ENCODE data around the gene CD151.

- TF ChIP-seq CTCF (IDR thresholded peaks at IDR 0.05; ENCODE audit: poor library complexity) (no peak), EZH2 (IDR thresholded peaks at IDR 0.05; ENCODE audit: borderline replicate concordance) (no peak), EZH2phosphoT487 (IDR thresholded peaks at IDR 0.05; ENCODE audit: low read depth, severe bottlenecking, unreplicated experiment) (no peak)
Observed at GRCh38 chr11:786235-787083, 46.3 kb upstream of the CD151 start.
